ENCODE results near the gene CEMIP2.

Gene CEMIP2

DNA sequence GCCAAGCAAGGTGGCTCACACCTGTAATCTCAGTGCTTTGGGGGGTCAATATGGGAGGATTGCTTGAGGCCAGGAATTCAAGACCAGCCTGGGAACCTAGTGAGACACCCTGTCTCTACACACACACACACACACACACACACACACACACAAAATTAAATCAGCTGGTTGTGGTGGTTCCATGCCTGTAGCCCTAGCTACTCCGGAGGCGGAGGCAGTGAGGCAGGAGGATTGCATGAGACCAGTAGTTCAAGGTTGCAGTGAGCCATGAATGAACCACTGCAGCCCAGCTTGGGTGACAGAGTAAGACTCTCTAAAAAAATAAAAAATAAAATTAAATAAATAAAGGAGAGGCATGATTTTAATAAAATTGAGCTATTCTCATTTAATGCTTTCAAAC, 13.1 kb downstream of the CEMIP2 start:
- no peak for DNase-seq (ENCODE audit: low read depth, low spot score)
- H3K4me3 ChIP-seq (ENCODE audit: low read length) = no peak overlapping the region

GRCh38 chr9:71754151-71754550, 14.2 kb downstream of the CEMIP2 start:
- H3K4me3 ChIP-seq (ENCODE audit: low read length) = no peak overlapping the region
- DNase-seq (ENCODE audit: low read depth, low spot score) = no peak

DNA sequence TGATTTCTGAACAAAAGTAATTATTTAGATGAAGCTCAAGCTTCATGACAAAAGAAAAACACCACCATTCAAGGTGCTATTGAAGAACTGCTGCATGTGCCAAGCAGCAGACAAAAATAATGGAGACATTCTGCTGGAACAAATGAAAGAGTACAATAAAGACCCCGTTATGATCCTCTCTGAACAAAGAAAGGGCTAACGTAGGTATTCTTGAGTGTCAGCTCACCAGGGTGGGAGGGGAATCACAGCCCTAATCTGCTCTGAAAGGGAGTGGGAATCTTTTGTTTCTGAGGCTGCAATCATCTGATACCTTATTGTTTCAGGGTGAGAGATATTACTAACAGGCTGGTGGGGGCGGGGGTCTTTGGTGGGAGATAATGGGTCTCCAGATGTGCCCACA, 15.4 kb downstream of the CEMIP2 start:
- no peak for DNase-seq (ENCODE audit: low read depth, low spot score)
- H3K4me3 ChIP-seq (ENCODE audit: low read length) = no peak overlapping the region

- DNase-seq (ENCODE audit: low read depth, low spot score) = no peak
- H3K4me3 ChIP-seq (ENCODE audit: low read length) = no peak overlapping the region
Observed at GRCh38 chr9:71752352-71752751, 16.0 kb downstream of the CEMIP2 start.

DNA sequence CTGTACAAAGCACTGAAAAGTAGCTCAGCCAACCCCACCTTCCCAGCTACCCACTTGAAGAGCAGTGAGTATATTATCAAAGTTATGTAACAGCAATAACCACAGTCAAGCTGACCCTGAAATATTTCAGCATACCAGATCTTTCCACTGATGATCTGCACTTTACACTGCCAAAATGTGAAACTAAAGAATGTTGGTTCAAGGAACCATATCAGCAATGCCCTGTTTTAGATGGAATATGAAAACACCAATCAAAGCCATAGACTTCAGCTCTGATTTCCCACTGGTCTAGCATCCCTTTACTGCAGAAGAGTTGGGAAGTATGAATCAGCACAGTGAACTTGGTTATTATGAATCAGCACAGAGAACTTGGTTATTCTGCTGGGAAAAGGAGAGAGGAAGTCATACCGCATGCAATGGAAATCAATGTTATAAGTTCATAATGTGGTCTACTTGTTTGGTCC, 20.0 kb downstream of the CEMIP2 start:
- DNase-seq (ENCODE audit: low read depth, low spot score) = no peak
- no peak overlapping the region for H3K4me3 ChIP-seq (ENCODE audit: low read length)

GRCh38 chr9:71747576-71747975, 20.7 kb downstream of the CEMIP2 start:
- no peak overlapping the region for H3K4me3 ChIP-seq (ENCODE audit: low read length)
- no peak for DNase-seq (ENCODE audit: low read depth, low spot score)

GRCh38 chr9:71746758-71747125, 21.6 kb downstream of the CEMIP2 start:
- DNase-seq (ENCODE audit: low read depth, low spot score) = no peak

GRCh38 chr9:71746023-71746757, 22.1 kb downstream of the CEMIP2 start:
- DNase-seq (ENCODE audit: low read depth, low spot score) = no peak
- H3K4me3 ChIP-seq (ENCODE audit: low read length) = no peak overlapping the region

More at GRCh38 chr9:71746758-71747125, 21.6 kb downstream of the CEMIP2 start:
- no peak overlapping the region for H3K4me3 ChIP-seq (ENCODE audit: low read length)

- DNase-seq (ENCODE audit: low read depth, low spot score) = no peak
- H3K4me3 ChIP-seq (ENCODE audit: low read length) = no peak overlapping the region
Observed at GRCh38 chr9:71744754-71745521, 23.4 kb downstream of the CEMIP2 start.

DNA sequence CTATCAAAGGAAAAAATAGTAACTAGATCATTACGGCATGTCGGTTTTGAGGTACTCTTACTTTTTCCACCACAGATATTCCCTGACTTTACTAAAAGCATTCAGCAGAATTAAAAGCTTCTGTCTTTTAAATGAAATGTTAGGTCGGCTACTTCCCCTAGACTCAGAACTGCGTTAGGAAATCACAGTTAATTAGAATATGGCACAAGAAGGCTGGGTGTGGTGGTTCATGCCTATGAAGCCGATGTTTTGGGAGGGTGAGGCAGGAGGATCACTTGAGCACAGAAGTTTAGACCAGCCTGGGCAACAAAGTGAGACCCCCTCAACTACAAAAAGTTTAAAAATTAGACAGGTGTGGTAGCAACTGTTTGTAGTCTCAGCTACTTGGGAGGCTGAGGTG, 24.4 kb downstream of the CEMIP2 start:
- H3K4me3 ChIP-seq (ENCODE audit: low read length) = no peak overlapping the region
- DNase-seq (ENCODE audit: low read depth, low spot score) = no peak

GRCh38 chr9:71743217-71743705, 25.1 kb downstream of the CEMIP2 start:
- H3K4me3 ChIP-seq (ENCODE audit: low read length) = no peak overlapping the region
- DNase-seq (ENCODE audit: low read depth, low spot score) = no peak

- H3K4me3 ChIP-seq (ENCODE audit: low read length) = no peak overlapping the region
- DNase-seq (ENCODE audit: low read depth, low spot score) = no peak
Observed at GRCh38 chr9:71742703-71743102, 25.6 kb downstream of the CEMIP2 start.

DNA sequence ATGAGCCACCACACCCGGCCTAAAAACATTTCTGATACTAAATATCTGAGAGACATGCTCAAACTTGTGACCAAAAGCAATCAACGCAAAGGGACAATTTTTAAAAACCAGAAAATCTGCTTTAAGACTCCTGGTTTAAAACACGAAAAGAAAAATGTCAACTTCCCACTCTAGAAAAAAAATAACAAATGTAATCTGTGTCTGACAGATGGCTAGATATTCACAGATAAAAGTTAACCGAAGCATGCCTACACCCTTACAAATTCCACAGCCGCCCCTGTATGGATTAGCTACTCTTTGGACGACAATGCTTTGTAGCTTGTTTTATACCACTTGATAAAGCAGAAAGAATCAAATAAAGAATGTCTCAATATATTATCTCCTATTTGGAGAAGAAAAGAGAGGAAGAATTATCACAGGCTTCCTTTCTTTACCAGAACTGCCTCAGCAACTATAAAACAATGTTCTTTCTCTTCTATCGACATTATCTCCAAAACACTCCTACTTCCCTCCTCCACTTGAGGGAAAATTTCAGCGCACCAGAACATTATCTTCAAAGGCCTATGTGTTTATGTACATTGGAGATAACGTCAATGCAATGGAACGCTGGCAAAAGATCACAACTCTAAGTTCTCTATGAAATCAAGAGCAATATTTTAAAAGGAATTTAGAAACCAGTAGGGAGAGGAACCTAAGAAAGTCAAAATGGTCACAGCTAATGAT, 26.2 kb downstream of the CEMIP2 start:
- no peak for DNase-seq (ENCODE audit: low read depth, low spot score)
- no peak overlapping the region for H3K4me3 ChIP-seq (ENCODE audit: low read length)

DNA sequence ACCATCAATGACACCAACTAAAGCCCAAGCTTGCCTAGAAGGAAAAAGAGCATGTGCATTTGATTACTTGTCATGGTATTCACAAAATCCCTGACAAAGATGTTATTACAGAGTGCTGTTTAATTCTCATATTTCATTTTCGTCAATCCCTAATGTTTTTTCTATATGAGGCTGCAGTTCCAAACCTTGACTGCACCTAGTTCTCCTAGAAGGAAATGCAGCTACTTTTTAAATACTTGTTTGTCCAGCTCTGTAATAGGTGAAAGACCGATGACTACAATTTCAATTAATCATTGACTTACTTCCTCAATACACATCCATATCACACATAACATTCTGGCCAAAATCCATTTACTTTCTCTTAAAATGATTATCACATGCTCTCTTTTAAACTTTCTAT, 28.1 kb downstream of the CEMIP2 start:
- DNase-seq (ENCODE audit: low read depth, low spot score) = no peak
- no peak overlapping the region for H3K4me3 ChIP-seq (ENCODE audit: low read length)

- no peak overlapping the region for H3K4me3 ChIP-seq (ENCODE audit: low read length)
- no peak for DNase-seq (ENCODE audit: low read depth, low spot score)
Observed at GRCh38 chr9:71737455-71737854, 30.9 kb downstream of the CEMIP2 start.

GRCh38 chr9:71736236-71736635, 32.1 kb downstream of the CEMIP2 start:
- H3K4me3 ChIP-seq (ENCODE audit: low read length) = no peak overlapping the region
- no peak for DNase-seq (ENCODE audit: low read depth, low spot score)

DNA sequence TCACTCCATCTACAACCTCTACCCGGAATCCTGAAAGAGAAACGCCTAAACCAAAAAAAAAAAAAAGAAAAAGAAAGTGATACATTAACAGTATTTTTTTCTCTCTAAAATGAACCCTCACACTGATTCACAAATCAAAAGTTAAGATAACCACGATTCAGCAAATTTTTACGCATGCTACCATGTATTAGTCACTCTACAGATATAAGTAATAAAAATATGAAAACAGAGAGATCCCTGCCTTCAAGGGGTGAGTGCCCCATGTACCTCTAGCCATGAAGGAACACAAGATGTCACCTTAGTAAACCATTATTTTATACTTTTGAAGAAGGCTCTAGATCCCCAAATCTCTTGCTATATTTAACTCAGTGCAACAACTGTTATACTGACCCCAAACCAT, 33.4 kb downstream of the CEMIP2 start:
- no peak overlapping the region for H3K4me3 ChIP-seq (ENCODE audit: low read length)
- DNase-seq (ENCODE audit: low read depth, low spot score) = no peak

- no peak overlapping the region for H3K4me3 ChIP-seq (ENCODE audit: low read length)
- DNase-seq (ENCODE audit: low read depth, low spot score) = no peak
Observed at GRCh38 chr9:71733176-71733575, 35.1 kb downstream of the CEMIP2 start.

- no peak for DNase-seq (ENCODE audit: low read depth, low spot score)
- H3K4me3 ChIP-seq (ENCODE audit: low read length) = no peak overlapping the region
Observed at GRCh38 chr9:71729816-71730526, 38.3 kb downstream of the CEMIP2 start.
